Liver (tissue), 3 donors: ENCODE measurements around the gene AMPD1.

Experiments used
- ATF3 ChIP-seq: IDR thresholded peaks from 2 replicates; pipeline ENCODE4 v1.6.1; 2016; ENCODE audit warnings: antibody characterized with exemption
- CTCF ChIP-seq: fragments of 150-350 bp; IDR thresholded peaks from 2 replicates; pipeline ENCODE4 v1.5.1; 2017; ENCODE audit warnings: improper control_type of control experiment, low read depth, low read length; ENCODE audit not compliant: missing input control
- JUND ChIP-seq, 2 donors: IDR thresholded peaks; 2 replicates each; pipeline ENCODE4 v1.6.1; 2016; ENCODE audit warnings: antibody characterized with exemption in 2 of 2
- MAX ChIP-seq: IDR thresholded peaks from 2 replicates; pipeline ENCODE4 v1.6.1; 2016; ENCODE audit warnings: antibody characterized with exemption
- RAD21 ChIP-seq, 2 donors: IDR thresholded peaks; 2 replicates each; pipeline ENCODE4 v1.6.1; 2016; ENCODE audit warnings: antibody characterized with exemption in 2 of 2, mild to moderate bottlenecking in 2 of 2
- SP1 ChIP-seq: IDR thresholded peaks from 2 replicates; pipeline ENCODE4 v1.6.1; 2018; ENCODE audit warnings: antibody characterized with exemption, mild to moderate bottlenecking
- YY1 ChIP-seq: IDR thresholded peaks from 2 replicates; pipeline ENCODE4 v1.6.1; 2016; ENCODE audit warnings: antibody characterized with exemption, mild to moderate bottlenecking
- donor health status: healthy.
- donor health status: healthy.

- TF ChIP-seq CTCF (no peak), MAX (no peak), RAD21 (IDR thresholded peaks at IDR 0.05) (no peak), ATF3 (no peak), SP1 (no peak), YY1 (no peak), JUND (IDR thresholded peaks at IDR 0.05) (no peak)
Observed at GRCh38 chr1:114725230-114725629, 29.9 kb upstream of the AMPD1 start.
